Mucosa of rectum (tissue), 2 donors: ENCODE results near the gene SRCIN1.
"Not testable (repeated sequence)": the region's sequence is repeated elsewhere in the genome, so short reads cannot be mapped to it uniquely, and the experiment has no call there.

Experiments used
- H3K27ac ChIP-seq, 2 donors: one replicate each; pipeline ENCODE4 v1.7.0; 2013; ENCODE audit warnings: inconsistent platforms in 2 of 2, low read depth in 2 of 2, low read length in 2 of 2
- H3K27me3 ChIP-seq, 2 donors: one replicate each; pipeline ENCODE4 v1.7.0; 2013; ENCODE audit warnings: low read length in 2 of 2; ENCODE audit not compliant: control insufficient read depth in 2 of 2, insufficient read depth in 2 of 2
- H3K36me3 ChIP-seq, 2 donors: one replicate each; pipeline ENCODE4 v1.7.0; 2013; ENCODE audit warnings: low read length in 2 of 2; ENCODE audit not compliant: control insufficient read depth in 2 of 2, insufficient read depth in 2 of 2
- H3K4me1 ChIP-seq, 2 donors: one replicate each; pipeline ENCODE4 v1.7.0; 2013; ENCODE audit warnings: low read length in 2 of 2, mild to moderate bottlenecking in 1 of 2; ENCODE audit not compliant: control insufficient read depth in 2 of 2, insufficient read depth in 2 of 2
- H3K4me3 ChIP-seq, 2 donors: one replicate each; pipeline ENCODE4 v1.7.0; 2013; ENCODE audit warnings: low read length in 2 of 2
- H3K9ac ChIP-seq, 2 donors: one replicate each; pipeline ENCODE4 v1.7.0; 2013; ENCODE audit warnings: low read length in 2 of 2, low read depth in 1 of 2, mild to moderate bottlenecking in 1 of 2
- H3K9me3 ChIP-seq, 2 donors: one replicate each; pipeline ENCODE4 v1.7.0; 2013; ENCODE audit warnings: low read length in 2 of 2; ENCODE audit not compliant: control insufficient read depth in 2 of 2
- donor health status: healthy.
- donor health status: Normal muscosa, but diverticular disease.

The SRCIN1 gene

DNA sequence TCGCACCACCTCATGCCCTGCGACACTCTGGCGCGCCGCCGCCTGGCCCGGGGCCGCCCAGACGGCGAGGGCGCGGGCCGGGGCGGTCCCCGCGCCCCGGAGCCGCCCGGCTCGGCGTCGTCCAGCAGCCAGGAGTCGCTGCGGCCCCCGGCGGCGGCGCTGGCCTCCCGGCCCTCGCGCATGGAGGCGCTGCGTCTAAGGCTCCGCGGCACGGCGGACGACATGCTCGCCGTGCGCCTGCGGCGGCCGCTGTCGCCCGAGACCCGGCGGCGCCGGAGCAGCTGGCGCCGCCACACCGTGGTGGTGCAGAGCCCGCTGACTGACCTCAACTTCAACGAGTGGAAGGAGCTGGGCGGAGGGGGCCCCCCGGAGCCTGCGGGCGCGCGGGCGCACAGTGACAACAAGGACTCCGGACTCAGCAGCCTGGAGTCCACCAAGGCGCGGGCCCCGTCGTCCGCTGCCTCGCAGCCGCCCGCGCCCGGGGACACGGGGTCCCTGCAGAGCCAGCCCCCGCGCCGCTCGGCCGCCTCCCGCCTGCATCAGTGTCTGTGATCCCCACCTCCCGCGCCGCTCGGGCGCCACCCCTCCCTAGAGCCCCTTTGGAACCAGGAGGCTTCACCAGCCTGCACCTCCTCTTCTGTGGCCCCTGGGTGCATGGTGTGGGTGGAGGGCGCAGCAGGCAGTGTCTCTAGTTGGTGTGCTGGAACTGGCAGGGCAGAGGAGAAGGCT is 95.2 kb downstream of the SRCIN1 start:
- Histone ChIP-seq H3K27me3 (peaks cover 10 to 21% of the 10 kb centered on the region in 2 donors), H3K9me3 (no peaks in the 10 kb centered on the region), H3K27ac (no peak overlapping the region), H3K9ac (no peak overlapping the region), H3K4me3 (peak overlapping the region in 1 of 2 donors; percentile 10), H3K36me3 (peaks cover 0 to 2% of the 10 kb centered on the region in 2 donors), H3K4me1 (no peaks in the 10 kb centered on the region)

DNA sequence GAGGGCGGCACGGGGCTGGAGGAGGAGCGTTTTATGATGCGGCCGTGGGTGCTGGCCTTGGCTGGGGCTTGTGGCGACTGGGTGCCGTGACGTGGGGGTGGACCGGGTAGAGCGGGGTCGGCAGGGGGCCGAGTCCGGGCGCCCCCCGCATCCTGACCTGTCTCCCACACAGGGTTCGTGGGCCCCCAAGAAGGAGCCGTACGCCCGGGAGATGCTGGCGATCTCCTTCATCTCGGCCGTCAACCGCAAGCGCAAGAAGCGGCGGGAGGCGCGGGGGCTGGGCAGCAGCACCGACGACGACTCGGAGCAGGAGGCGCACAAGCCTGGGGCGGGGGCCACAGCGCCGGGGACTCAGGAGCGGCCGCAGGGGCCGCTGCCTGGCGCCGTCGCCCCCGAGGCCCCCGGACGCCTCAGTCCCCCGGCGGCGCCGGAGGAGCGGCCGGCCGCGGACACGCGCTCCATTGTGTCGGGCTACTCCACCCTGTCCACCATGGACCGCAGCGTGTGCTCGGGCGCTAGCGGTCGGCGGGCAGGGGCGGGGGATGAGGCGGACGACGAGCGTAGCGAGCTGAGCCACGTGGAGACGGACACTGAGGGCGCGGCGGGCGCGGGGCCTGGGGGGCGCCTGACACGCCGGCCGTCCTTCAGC is 95.9 kb downstream of the SRCIN1 start:
- Histone ChIP-seq H3K27me3 (peaks cover 10 to 21% of the 10 kb centered on the region in 2 donors), H3K36me3 (peaks cover 0 to 2% of the 10 kb centered on the region in 2 donors), H3K27ac (no peak overlapping the region), H3K9ac (no peak overlapping the region), H3K9me3 (no peaks in the 10 kb centered on the region), H3K4me3 (peak overlapping the region in 1 of 2 donors; percentile 10), H3K4me1 (no peaks in the 10 kb centered on the region)

DNA sequence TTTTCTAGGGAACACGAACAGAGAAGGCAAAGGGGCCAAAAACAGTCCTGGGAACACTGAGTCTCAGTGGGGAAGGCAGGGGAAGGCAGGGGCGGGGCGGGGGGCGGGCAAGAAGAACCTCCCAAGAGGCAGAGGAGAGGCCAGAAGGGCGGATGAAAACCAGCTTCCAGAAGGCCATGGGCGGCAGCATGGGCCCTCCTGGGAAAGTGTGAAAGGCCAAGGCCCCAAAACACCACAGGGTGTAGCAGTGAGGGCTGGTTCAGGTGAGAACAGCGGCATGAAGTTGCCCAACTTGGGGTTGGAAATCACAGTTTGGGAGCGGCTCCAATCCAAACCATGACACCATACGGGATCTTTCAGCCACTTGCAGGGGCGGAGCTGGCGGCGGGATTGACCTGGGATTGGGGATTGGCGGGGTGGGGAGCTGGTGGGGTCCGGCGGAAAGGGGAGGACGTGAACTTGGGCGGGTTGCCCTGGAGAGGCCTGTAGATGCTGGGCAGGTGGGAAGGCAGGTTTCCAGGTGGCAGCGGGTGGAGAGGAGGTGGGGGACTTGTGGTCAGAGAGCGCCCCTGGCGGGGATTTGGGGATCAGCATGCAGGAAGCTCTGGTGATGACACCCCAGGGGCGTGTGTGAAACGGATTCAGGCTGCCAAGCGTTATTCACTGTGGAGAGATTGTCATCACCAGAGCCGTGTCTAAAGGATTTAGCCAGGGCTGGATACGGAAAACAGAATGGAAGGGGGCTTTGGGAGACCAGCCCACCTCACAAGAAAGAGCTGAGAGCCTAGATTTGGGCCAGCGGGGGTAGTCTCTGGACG is 96.6 kb downstream of the SRCIN1 start:
- Histone ChIP-seq H3K4me3 (no peak overlapping the region), H3K4me1 (no peaks in the 10 kb centered on the region), H3K36me3 (peaks cover 0 to 2% of the 10 kb centered on the region in 2 donors), H3K27ac (no peak overlapping the region), H3K9me3 (no peaks in the 10 kb centered on the region), H3K9ac (no peak overlapping the region), H3K27me3 (peaks cover 10 to 21% of the 10 kb centered on the region in 2 donors)

DNA sequence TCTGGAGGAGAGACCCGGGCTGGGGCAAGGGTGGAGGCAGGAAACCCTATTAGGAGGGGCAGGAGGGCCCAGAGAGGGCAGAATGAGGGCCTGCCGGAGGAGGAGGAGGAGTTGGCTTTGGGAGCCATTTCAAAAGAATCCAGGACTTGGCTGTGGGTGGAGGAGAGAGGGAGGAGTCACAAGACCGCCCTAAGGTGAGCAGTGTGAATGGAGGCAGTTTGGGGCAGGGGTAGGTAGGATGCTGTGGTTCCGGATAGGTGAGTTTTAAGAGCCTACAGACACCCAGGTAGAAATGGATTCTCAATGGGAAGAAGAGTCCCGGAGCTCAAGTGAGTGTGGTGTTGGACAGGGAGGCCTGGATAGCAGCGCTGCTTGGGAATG is 97.2 kb downstream of the SRCIN1 start:
- H3K4me3 ChIP-seq: no peak overlapping the region
- H3K27me3 ChIP-seq: peaks cover 10 to 21% of the 10 kb centered on the region in 2 donors
- H3K4me1 ChIP-seq: no peaks in the 10 kb centered on the region
- no peak overlapping the region for H3K9ac ChIP-seq
- H3K36me3 ChIP-seq: peaks cover 0 to 2% of the 10 kb centered on the region in 2 donors
- no peak overlapping the region for H3K27ac ChIP-seq
- H3K9me3 ChIP-seq: no peaks in the 10 kb centered on the region

DNA sequence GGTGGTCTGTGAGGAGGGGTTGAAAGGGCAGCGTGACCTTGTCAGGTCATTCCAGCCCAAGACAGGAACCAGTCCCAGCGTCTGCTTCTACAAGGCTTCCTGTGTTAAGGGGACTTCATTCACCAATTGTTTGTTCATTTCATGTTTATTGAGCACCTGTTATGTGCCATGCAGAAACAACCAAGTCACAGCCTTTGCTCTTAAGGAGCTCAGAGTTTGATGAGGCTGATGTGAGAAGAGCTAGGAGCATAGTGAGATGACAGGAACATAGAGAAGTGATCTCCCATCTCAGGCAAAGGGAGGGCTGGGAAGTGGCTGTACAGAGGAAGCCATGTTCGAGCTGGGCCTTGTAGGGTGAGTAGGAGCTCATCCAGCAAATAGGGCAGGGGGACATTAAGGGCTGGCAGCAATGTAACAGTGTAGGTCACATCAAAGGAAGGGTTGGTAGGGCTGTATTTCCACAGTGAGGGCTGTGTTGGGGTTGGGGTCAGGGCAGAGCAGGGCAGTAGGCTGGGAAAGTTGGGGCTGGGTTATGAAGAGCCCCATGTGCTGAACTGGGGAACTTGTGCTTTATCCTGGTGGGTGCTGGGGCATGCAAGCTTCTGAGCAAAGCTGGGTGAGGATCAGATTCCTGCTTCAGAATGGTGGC is 97.7 kb downstream of the SRCIN1 start:
- peaks cover 10 to 21% of the 10 kb centered on the region in 2 donors for H3K27me3 ChIP-seq
- H3K4me3 ChIP-seq: no peak overlapping the region
- H3K9ac ChIP-seq: no peak overlapping the region
- H3K4me1 ChIP-seq: no peaks in the 10 kb centered on the region
- no peaks in the 10 kb centered on the region for H3K9me3 ChIP-seq
- peaks cover 0 to 4% of the 10 kb centered on the region in 2 donors for H3K36me3 ChIP-seq
- H3K27ac ChIP-seq: no peak overlapping the region

DNA sequence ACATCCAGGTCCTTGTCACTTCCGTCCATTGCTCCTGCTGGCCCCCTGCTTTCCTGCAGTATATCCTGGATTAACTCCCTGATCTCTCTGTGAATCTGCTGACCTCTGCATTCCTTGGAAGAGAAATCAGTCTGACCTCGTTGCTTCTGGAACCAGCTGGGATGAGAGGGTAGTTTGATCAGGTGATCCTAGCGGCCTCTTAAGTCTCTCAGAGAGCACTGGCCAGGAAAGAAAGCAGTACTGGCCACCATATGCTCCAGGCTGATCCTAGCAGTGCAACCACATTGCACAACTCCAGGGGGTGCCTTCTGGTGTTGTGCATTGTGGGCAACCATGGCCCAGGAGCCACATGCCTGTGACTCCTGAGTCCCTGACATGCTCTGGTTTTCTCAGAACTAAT is 98.3 kb downstream of the SRCIN1 start:
- peaks cover 0 to 5% of the 10 kb centered on the region in 2 donors for H3K36me3 ChIP-seq
- H3K27me3 ChIP-seq: peaks cover 10 to 21% of the 10 kb centered on the region in 2 donors
- no peak overlapping the region for H3K9ac ChIP-seq
- no peak overlapping the region for H3K27ac ChIP-seq
- H3K4me1 ChIP-seq: no peaks in the 10 kb centered on the region
- H3K4me3 ChIP-seq: no peak overlapping the region
- H3K9me3 ChIP-seq: no peaks in the 10 kb centered on the region

DNA sequence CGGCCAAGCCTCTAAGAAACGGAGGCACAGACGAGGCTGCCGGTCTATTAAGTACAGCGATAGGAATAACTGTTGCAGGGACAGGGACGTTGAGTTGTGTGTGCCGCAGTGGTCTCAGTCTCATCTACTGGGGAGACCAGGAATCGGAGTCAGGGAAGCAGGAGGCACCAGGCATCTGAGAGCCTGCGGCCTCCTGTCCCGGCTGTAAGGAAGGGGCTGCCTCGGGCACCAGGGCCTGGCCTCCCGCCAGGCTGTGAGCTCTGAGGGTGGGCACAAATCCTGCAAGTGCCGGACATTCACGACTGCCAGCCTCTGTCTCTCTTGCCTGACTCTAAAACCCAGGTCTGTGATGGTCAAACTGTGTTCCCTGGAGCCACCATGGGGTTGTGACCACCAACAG is 101.5 kb downstream of the SRCIN1 start:
- Histone ChIP-seq H3K4me3 (no peak overlapping the region), H3K9me3 (no peaks in the 10 kb centered on the region), H3K36me3 (peaks cover 0 to 5% of the 10 kb centered on the region in 2 donors), H3K4me1 (no peaks in the 10 kb centered on the region), H3K9ac (no peak overlapping the region), H3K27me3 (peaks cover 0 to 7% of the 10 kb centered on the region in 2 donors), H3K27ac (no peak overlapping the region)

DNA sequence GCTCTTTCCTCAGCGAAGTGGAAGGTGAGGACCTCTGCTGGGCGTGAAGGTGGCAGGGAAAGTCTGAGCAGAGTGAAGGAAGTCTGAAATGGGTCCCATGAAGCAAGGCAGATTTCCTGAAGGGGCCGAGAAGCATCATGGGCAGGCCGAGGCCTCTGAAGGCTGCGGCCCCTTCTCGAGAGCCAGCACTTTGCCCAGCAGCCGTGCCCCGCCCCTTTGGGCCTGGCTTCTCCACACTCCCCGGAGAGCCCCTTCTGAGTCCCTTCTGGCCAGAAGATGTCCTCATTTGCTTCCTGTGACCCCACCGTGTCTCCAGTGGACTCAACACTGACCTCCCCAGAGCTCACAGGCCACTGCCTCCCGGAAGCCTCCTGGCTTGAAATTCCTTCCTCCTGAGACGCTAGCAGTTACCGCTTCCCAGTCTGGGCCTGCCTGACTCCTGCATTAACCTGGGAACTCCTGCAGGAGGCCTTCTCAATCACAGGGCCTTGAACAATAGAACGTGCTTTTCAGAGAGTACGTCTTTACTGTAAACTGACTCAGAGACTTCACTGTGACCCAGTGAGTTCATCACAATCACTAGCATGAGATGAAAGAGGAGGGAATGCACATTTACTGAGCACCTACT is 102.4 kb downstream of the SRCIN1 start:
- not testable (repeated sequence) for H3K9me3 ChIP-seq, H3K9ac ChIP-seq, H3K27ac ChIP-seq, H3K4me1 ChIP-seq, H3K36me3 ChIP-seq, H3K27me3 ChIP-seq, H3K4me3 ChIP-seq

DNA sequence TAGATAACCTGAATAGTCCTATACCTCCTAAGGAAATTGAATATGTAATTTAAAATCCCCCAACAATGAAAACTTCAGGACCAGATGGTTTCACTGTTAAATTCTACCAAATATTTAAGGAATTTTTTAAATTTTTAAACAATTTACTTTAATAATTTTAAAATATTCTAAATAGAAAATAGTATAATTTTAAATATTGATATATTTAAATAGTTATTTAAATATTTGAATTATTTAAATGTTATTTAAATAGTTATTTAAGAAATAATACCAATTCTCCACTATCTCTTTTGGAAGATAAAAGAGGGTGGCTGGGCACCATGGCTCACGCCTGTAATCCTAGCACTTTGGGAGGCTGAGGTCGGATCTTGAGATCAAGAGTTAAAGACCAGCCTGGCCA is 104.0 kb downstream of the SRCIN1 start:
- not testable (repeated sequence) for H3K9me3 ChIP-seq, H3K9ac ChIP-seq, H3K4me3 ChIP-seq, H3K4me1 ChIP-seq, H3K36me3 ChIP-seq, H3K27ac ChIP-seq, H3K27me3 ChIP-seq
